NCI-H128 (cell line): Measurements from ENCODE around the gene PIEZO1.
"Not testable (repeated sequence)": the region's sequence is repeated elsewhere in the genome, so short reads cannot be mapped to it uniquely, and the experiment has no call there.

Experiments
- DNase-seq: peaks from one replicate; lab custom pipeline; 2025; ENCODE audit not compliant: unreplicated experiment; lab: John Stamatoyannopoulos, UW

The PIEZO1 gene

GRCh38 chr16:88785106-88785924 lies at the start of gene PIEZO1:
Gene PIEZO1 (minus strand): TSS chr16:88785220. CDS start chr16:88784964, 256 bp downstream.
- no peak for DNase-seq

DNA sequence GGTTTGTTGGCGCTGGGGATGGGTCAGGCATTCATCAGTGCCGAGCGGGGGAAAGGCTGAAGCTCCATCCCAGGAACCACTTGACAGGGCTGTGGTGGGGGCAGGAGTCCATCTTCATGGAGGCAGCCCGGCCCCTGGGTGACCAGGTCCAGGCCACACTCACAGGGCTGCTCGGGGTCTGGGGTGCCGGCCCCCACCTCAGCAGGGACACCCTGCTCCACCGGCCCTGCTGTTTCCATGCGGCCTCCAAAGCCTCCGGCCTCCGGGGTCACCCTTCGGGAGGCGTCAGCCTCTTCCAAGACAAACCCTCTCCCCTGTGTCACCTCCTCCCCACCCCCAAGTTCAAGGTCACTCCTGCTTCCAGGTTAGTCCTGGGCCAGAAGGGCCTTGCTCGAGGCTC lies 49.6 kb upstream of the PIEZO1 start:
- no peak for DNase-seq

- DNase-seq, result no peak
Measured at GRCh38 chr16:88833086-88833485, 48.1 kb upstream of the PIEZO1 start.

DNA sequence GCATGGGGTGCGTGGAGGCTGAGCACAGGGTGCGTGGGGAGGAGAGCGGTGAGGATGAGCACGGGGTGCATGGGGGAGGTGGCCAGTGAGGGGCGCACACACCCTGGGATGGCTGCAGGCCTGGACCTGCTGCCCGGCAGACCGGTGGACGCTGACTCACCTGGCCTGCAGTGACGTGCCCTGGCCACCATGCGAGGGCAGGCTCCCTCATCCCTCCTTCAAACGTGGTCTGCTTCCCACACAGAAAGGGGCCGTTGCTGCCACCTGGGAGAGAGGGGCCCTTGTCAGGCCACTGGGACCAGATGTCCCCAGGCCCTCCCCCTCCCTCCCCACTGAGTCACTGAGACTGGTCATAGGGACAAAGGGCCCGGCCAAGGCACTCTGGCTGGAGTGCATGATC lies 46.8 kb upstream of the PIEZO1 start:
- DNase-seq, result no peak

DNA sequence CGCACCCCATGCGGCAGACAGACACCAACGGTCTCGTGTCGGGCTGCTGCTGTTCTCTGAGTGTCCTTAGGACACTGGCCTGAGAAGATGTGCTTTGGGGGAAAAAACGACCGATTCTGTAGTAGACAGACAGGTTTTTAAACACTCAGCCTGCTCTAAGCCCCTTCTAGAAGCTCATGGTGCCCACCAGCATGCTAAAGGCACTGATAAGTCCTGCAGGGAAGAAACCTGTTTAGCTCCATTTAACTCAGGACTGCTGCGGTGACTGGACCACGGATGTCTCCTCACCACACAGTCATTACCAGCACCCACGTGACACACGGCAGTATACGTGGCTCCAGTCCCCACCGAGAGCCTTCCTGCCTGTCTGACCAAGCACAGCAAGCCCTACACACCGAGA lies 45.8 kb upstream of the PIEZO1 start:
- no peak for DNase-seq

GRCh38 chr16:88830258-88830657 lies 45.2 kb upstream of the PIEZO1 start:
- no peak for DNase-seq

DNA sequence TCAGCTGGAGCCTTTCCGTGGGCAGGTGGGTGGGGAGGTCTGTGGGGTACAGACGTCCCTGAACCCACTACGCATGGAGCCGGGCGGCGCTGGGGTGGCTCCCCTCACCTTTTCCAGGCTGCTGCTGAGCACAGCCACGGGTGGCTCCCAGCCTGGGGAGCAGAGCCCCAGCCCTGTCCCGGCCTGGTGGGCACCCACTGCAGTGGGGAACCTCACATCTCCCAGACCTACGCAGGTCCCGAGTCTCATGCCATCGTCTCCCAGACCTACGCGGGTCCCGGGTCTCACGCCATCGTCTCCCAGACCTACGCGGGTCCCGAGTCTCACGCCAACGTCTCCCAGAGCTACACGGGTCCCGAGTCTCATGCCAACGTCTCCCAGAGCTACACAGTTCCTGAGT lies 43.7 kb upstream of the PIEZO1 start:
- no peak for DNase-seq

DNA sequence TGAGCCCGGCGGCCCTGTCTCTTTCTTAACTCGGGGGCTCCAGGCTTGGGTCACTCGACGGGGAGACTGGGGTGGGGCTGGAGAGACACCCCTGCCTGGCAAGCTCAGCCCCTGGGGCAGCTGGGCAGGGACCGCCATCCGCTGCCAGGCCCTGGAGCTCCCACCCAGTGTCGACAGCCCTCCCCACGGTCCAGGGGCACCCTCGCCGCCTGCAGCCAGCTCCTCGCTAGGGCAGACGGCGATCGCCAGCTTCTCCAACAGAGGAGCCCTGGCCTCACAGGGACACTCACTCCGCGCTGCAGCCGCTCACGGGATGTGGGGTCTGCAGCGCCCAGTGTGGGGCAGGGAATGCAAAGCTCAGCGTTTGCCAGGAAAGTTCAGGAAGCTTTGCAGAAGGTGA lies 42.7 kb upstream of the PIEZO1 start:
- no peak for DNase-seq

- no peak for DNase-seq
Measured at GRCh38 chr16:88826070-88826840, 41.2 kb upstream of the PIEZO1 start.

- DNase-seq, result no peak
Measured at GRCh38 chr16:88825146-88825545, 40.1 kb upstream of the PIEZO1 start.

DNA sequence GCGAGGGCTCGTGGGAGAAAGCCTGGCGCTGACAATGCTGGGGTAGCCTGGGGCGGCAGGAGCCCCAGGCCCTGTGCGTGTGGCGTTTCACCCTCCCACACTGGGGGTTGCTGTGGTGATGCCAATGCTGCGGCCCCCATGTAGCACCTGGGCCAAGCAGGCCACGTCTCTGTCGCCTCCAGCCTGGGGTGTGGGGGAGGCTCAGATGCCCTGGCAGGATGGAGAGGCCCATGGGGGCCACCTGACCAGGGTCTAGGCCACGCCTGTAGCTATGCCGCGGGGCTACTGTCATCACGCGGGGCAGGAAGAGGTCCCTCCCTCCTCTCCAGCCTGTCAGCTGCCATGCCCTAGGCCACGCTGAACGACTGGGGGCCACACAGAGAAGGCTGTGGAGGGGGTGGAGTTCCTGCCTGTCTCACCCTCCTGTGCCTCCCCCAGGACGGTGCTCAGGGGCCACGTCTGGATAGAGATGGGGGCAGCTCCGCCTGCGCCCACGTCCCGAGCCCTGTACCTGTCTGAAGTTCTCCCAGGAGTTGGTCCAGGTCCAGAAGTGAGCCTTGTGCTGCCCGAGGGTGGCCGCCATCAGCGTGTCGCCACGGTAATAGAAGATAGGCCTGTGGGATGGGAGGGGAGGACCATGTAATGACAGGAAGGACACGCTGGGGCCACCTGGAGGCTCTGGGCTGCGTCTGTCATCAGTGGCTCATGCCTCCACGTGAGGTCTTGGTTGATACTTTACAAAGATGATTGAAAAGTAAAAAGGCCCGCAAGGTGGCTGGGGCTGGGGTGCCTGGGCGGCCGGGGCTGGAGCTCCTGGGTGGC lies 39.4 kb upstream of the PIEZO1 start:
- DNase-seq, result no peak

- not testable (repeated sequence) for DNase-seq
Measured at GRCh38 chr16:88823646-88824045, 38.6 kb upstream of the PIEZO1 start.

DNA sequence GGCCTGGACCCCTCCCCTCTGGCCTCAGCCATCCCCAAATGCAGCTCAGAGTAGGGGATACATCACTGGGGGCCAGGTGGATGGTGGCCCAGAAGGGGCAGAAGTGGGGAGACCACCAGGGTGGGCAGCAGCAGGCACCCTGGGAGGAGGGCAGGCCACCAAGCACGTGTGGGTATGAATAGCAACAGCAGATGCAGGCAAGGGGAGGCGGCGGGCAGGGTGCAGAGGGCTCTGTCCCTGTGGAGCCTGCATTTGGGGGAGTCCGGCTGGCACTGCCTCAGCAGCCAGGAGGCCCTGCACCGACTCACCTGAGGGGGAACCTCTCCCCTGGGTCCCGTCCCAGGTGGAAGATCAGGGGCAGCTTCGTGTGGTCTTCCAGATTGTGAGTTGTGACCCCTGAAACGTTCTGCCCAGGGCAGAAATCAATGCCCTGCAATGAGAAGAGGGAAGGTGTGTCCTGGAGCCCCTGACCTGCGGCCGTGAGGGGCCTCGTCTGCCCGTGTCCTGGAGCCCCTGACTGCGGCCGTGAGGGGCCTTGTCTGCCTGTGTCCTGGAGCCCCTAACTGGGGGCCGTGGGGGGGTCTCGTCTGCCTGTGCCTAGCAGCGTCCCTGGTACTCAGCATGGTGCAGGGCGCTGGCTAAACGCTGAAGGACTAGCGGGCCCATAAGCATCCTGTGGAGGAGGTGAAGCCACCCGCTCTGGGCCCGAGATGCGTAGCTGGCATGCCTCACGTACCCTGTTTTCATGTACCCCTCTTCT lies 37.4 kb upstream of the PIEZO1 start:
- no peak for DNase-seq

- DNase-seq, result no peak
Measured at GRCh38 chr16:88821168-88821850, 36.3 kb upstream of the PIEZO1 start.

DNA sequence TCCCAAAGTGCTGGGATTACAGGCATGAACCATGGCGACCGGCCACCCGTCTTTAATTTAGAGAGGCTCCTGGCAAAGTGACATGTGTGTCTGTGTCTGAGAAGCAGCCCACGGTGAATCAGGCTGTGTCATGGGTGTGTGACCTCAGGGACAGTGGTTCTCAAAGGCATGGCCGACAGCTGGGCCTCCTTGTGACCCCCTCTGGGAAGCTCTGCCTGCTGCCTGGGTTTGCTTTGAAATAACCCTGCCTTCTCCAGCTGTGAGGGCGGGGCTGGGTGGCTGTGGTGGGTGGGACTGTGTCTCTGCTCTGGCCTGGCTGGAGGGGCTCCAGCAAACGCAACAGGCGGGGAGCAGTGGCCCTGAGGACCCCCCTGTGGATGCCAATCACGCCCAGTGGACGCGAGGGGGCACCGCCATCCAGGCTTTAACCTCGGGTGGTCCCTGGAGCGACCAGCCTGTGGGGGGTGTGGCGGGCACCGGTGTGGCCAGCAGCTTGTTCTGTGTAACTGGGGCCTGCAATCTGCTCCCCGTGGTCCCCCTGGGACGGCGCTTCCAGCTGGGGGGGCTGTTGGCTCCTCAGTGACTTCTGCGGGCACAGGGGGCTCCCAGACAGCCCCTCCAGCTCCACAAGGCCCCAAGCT lies 35.5 kb upstream of the PIEZO1 start:
- DNase-seq, result no peak

DNA sequence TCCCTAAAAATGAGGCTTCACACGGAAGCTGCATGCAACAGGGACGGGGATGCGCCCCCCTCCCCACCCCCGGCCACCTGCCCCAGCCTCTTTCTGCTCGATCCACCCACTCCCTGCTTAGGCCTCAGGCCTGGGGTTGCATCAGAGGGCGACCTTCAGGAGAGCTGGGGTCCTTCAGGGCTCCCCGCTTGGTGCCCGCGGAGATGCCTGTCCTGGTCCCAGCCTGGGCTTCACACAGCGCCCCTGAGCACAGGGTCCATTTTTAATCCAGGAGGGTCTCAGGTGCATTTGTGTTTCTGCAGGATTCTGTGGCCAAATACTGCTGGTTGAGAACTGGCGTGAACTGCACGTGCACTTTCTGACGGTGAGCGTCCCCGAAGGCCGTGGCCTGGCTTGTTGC lies 34.1 kb upstream of the PIEZO1 start:
- no peak for DNase-seq

DNA sequence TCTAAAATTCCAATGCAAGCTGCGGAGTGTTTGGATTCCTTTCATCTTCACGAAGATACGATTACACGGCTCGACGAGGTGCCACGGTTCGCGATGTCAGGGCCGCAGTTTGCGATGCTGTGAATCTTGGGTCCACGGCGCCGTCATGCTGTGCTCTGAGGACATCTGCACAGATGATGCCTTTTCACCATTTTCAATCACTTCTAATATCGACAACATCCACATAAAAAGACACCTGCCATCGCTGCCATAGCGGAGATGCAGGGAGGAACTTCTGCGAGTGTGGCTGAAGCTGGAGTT lies 33.5 kb upstream of the PIEZO1 start:
- DNase-seq, result no peak

DNA sequence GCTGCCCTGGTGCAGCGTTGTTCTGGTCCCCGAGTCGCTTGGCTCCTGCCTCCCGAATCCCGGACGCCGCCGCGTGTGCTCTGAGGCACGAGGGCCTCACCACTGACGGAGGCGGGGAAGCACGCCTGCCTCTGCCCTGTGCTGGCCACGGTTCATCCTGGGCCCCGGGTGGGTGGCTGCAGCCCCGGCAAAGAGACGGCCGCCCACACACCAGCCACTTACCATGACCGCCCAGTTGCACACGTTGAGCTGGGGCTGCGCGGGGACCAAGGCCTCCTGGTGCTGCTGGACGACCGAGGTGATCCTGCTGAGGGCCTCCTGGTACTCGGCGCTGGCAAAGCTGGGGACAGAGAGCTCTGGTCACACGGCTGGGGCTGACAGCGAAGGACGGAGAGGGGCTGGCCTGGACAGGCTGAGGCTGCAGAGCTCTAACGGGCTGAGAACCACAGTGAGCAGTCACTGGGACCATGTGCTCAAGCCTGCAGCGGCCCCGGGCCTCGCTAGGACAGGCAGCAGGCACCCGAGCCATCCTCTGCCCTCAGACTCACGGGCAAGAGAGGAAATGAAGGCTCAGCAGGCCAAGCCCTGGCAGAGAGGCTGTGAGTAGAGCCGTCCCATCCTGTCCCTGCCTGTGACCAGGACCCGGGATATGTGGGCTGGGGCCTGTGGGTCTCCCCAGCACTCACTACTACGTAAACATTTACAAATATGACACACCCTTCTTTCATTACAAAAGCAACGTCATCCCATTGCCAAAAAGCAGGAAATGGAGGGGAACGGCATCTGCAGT lies 33.0 kb upstream of the PIEZO1 start:
- no peak for DNase-seq
